ENCODE data around the gene KIAA1217.

DNA sequence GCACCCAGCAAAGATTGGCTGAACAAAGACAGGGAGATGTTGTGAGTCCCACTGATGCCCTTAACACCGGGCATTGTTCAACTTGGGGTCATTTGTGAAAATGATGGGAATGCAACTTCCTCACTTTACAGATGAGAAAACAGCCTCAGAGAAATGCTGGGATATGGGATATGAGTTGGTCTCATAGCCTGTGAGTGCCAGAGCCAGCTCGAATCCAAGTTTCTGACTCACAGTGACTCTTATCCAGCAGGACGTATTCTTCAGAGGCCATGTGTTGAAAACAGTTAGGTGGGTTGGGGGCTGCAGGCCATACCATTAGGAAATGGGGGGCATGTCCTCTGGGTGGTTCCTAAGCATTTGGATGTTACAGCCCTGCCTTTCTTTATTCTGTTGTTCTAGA is 45.2 kb downstream of the KIAA1217 start:
- TF ChIP-seq, protein P1, sequence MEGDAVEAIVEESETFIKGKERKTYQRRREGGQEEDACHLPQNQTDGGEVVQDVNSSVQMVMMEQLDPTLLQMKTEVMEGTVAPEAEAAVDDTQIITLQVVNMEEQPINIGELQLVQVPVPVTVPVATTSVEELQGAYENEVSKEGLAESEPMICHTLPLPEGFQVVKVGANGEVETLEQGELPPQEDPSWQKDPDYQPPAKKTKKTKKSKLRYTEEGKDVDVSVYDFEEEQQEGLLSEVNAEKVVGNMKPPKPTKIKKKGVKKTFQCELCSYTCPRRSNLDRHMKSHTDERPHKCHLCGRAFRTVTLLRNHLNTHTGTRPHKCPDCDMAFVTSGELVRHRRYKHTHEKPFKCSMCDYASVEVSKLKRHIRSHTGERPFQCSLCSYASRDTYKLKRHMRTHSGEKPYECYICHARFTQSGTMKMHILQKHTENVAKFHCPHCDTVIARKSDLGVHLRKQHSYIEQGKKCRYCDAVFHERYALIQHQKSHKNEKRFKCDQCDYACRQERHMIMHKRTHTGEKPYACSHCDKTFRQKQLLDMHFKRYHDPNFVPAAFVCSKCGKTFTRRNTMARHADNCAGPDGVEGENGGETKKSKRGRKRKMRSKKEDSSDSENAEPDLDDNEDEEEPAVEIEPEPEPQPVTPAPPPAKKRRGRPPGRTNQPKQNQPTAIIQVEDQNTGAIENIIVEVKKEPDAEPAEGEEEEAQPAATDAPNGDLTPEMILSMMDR (IDR thresholded peaks at IDR 0.05): no peak
- TF ChIP-seq POLR2A (IDR thresholded peaks at IDR 0.05): no peak
